Measurements from ENCODE around the gene PTX4.

The PTX4 gene, protein sequence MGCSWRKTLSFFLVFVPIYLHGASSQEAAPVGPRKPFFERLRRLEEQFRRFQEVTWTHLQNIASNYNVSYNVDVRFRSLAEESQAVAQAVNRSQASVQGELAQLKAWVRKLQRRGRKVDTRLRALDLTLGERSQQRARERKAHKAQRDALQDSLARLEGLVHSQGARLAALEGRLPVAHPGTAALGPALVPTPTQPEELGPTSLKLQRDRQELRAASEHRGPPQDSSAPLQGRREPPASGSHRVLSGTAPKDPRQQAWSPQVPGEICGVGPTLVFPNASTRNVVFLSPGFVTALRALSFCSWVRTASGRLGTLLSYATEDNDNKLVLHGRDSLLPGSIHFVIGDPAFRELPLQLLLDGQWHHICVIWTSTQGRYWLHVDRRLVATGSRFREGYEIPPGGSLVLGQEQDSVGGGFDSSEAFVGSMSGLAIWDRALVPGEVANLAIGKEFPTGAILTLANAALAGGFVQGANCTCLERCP
- 0 reads per million in 2 experiments for total RNA-seq

- DNase-seq (ENCODE audit: low read depth), result no peak
These were observed at the start of gene PTX4 for GRCh38 chr16:1488619-1489018. Gene PTX4 (minus strand): TSS chr16:1488944. CDS start chr16:1488909, 35 bp downstream.

- no peak for DNase-seq (ENCODE audit: low read depth)
These were observed 49.1 kb upstream of the PTX4 start for GRCh38 chr16:1537763-1538289.

DNA sequence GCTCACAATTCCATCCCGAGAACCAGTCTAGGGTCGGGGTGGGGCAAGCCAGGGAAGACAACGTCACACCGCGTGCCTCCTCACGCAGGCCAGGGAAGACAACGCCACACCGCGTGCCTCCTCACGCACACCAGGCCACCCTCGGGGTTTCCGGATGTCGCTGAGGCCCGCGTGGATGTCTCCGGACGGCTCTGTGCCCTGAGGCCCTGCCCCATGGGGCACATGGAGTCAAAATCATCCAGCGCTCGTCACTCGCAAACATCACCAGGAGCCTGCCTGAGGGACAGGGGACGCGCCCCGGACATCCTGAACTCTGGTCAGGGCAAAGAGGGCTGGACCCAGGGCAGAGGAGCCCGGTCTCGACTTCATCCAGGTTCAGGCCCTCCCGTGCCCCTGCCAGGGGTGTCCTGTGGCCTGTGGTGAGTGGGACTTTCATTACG, 48.4 kb upstream of the PTX4 start:
- no peak for DNase-seq (ENCODE audit: low read depth)

GRCh38 chr16:1536601-1537000, 47.9 kb upstream of the PTX4 start:
- no peak for DNase-seq (ENCODE audit: low read depth)

GRCh38 chr16:1535391-1536291, 46.9 kb upstream of the PTX4 start:
- DNase-seq (ENCODE audit: low read depth), result no peak

GRCh38 chr16:1534021-1535020, 45.6 kb upstream of the PTX4 start:
- no peak for DNase-seq (ENCODE audit: low read depth)

- no peak for DNase-seq (ENCODE audit: low read depth)
These were observed 44.8 kb upstream of the PTX4 start, which contains the start of gene TMEM204 for GRCh38 chr16:1533443-1533951. Gene TMEM204 (plus strand): TSS chr16:1533666. CDS start chr16:1534276, 610 bp downstream.

DNA sequence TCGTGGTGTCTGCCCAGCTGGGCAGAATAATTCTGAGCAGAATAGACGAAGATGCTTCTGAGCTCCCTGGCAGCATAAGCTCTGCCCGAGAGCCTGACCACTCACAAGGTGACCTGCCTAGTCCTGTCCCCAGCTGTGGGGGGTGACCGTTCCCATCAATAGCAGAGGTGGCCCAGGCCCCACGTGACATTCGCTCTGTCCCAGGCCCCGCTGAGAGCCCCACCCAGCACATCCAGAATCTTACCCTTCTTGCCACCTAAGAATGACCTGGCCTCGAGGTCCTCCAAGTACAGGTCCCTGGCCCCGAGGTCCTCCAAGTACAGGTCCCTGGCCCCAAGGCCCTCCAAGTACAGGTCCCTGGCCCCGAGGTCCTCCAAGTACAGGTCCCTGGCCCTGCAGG, 44.0 kb upstream of the PTX4 start:
- no peak for DNase-seq (ENCODE audit: low read depth)

- DNase-seq (ENCODE audit: low read depth), result no peak
These were observed 43.5 kb upstream of the PTX4 start for GRCh38 chr16:1532081-1532760.

DNA sequence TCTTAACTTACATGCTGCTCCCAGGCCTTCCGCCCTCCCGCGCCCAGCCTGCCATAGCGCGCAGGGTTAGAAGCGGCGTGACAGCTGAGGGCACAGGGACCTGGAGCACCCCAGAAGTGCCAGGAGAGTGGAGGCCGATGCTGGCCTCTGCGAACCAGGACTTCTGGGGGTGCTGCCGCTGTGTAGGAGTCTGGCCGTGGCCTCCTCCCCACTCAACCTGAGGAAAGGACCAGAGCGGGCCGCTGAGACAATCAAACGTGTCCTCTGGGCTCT, 42.8 kb upstream of the PTX4 start:
- DNase-seq (ENCODE audit: low read depth), result no peak

DNA sequence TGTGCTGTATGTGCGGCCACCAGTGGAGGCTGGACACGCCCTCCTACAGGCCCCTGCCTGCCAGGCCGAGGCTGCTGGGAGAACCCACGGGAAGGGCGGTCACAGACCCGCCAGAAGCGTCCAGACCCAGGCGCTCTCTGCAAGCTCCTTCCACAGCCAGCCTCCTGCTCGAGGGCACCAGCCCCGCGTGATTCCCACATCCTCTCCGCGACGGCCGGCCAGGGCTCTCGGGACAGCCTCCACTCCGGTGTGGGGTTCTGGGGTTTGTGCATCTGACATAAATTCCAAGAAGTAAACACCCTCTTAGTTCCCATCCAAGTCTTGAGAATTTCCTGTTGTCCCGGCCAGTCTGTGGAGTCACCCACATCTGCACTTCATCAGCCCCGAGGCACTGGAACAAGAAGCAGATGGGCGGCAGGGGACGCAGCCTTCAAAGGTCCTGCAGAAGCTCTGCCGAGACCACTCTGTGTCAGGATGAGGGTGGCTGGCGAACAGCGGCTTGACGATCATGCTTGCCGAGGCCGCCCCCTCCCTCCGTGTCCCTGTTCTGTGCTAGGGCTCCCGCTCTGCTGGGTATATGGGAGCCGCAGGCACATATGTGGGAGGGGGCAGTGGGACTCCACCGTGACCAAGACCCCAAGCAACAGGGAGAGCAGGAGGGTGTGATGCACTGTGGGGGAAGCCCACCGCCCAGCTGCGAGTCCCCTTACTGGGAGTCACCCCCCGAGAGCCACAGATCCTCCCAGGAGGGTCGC, 42.3 kb upstream of the PTX4 start:
- DNase-seq (ENCODE audit: low read depth), result no peak

GRCh38 chr16:1530349-1530882, 41.7 kb upstream of the PTX4 start:
- no peak for DNase-seq (ENCODE audit: low read depth)

DNA sequence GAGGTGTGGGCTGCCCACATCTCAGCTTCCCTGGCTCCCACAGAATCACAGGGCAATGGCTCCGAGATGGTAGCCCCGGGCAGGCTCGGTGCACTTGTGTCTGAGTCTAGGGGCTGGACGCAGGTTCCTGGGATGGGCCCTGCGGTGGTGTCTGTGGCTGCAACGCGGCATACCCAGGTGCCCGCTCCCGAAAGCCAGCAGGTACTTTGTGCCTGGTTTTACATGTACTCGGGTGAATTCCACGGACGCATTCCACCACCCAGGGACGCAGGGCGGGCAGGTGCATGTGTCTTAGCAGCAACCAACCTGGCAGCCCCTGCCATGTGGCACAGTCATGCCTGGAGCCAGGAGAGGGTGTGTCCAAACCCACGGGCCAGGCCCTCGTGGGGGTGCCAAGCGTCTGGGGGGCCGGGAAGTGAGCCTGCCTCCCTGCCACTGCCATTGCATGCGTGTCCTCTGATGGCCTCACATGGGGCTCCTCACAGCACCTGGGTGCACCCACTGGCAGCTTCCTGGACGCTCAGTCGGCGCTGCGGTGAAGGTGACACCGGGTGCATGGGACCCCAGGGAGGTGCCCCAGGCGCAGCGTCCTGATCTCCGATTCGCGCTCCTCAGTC, 40.3 kb upstream of the PTX4 start:
- no peak for DNase-seq (ENCODE audit: low read depth)

GRCh38 chr16:1527836-1528811, 39.4 kb upstream of the PTX4 start:
- DNase-seq (ENCODE audit: low read depth), result no peak

- DNase-seq (ENCODE audit: low read depth), result no peak
These were observed 38.1 kb upstream of the PTX4 start for GRCh38 chr16:1526608-1527555.

DNA sequence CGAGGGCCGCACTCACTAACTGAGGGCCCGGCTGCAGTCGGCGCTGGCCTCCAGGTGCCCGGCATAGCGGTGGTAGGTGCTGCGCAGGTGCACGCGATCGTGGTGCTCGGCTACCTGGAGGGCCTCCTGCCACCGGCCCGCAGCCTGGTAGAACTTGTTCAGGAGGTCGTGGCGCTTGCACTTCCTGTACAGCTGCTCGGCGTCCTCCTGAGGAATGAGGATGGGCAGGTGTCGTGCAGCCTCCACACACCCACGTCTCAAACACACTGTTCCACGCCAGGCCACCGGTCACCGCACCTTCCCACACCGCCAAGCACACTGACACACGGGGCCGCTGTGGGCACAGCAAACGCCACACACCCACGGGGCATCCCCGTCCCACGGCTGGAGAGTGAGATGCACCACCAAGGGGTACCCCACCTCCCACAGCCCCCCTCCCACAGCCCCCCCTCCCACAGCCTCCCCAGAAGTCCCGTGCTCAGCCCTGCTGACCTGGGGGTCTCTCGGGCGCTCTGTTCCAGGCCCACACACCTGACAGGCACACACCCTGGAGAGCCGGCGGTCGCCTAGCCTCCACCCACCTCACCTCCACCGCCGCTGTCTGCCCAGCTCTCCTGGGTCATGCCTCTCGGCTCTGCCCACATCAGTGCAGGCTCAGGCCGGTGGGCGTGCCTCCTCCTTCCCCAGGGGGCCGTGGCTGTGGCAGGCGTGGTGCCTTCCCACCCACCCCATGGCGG, 37.3 kb upstream of the PTX4 start:
- DNase-seq (ENCODE audit: low read depth), result no peak
